CD4-positive, alpha-beta memory T cell (primary cell): Measurements from ENCODE around the gene AKAP13. TPM values are rescaled to one million over a fixed set of nuclear protein-coding genes. Genes with fewer than 3 reads are reported as not detected.

ENCODE experiments used
- CTCF ChIA-PET: fragments of 350-600 bp; sonication (Branson Sonifier 250); formaldehyde crosslinking; loops from one replicate; lab custom pipeline; 2021; ENCODE audit warnings: inconsistent platforms; ENCODE audit not compliant: partially characterized antibody; lab: Charles Lee
- POLR2A ChIA-PET: fragments of 350-600 bp; sonication (Branson Sonifier 250); formaldehyde crosslinking; loops from one replicate; lab custom pipeline; 2021; ENCODE audit not compliant: partially characterized antibody; lab: Charles Lee
- DNase-seq, 5 donors: peaks; one replicate each; pipeline versions ENCODE4 v3.0.0 to v3.0.0-alpha.2; 2020 to 2022; ENCODE audit warnings: mixed read lengths in 1 of 5
- H3K27ac ChIP-seq: one replicate; pipeline ENCODE4 v1.7.0; 2013; ENCODE audit warnings: low read depth, low read length
- H3K27me3 ChIP-seq: 2 replicates; pipeline ENCODE4 v1.7.0; 2013; ENCODE audit warnings: mild to moderate bottlenecking, low read length, moderate library complexity; ENCODE audit not compliant: insufficient read depth
- H3K36me3 ChIP-seq: 2 replicates; pipeline ENCODE4 v1.7.0; 2013; ENCODE audit warnings: mild to moderate bottlenecking, low read length, moderate library complexity; ENCODE audit not compliant: insufficient read depth
- H3K4me1 ChIP-seq: 2 replicates; pipeline ENCODE4 v1.7.0; 2013; ENCODE audit warnings: mild to moderate bottlenecking, low read length, moderate library complexity; ENCODE audit not compliant: insufficient read depth
- H3K4me3 ChIP-seq, 2 donors: one replicate each; pipeline ENCODE4 v1.7.0; 2013; ENCODE audit warnings: low read length in 2 of 2, mild to moderate bottlenecking in 1 of 2
- H3K9me3 ChIP-seq, 2 donors: one replicate each; pipeline ENCODE4 v1.7.0; 2013; ENCODE audit warnings: low read length in 2 of 2, control low read depth in 1 of 2; ENCODE audit not compliant: control insufficient read depth in 1 of 2
- H3K27ac Mint-ChIP-seq, 7 donors: one replicate each; pipeline ENCODE4 v1.8.0; 2020 to 2021; ENCODE audit warnings: mixed read lengths in 7 of 7, mild to moderate bottlenecking in 6 of 7, inconsistent platforms in 3 of 7, moderate library complexity in 3 of 7
- H3K27me3 Mint-ChIP-seq, 2 donors: one replicate each; pipeline ENCODE4 v1.8.0; 2020 to 2021; ENCODE audit warnings: mixed read lengths in 2 of 2
- H3K36me3 Mint-ChIP-seq, 2 donors: one replicate each; pipeline ENCODE4 v1.8.0; 2020 to 2021; ENCODE audit warnings: mixed read lengths in 2 of 2, inconsistent platforms in 1 of 2, mild to moderate bottlenecking in 1 of 2
- H3K4me1 Mint-ChIP-seq, 4 donors: one replicate each; pipeline ENCODE4 v1.8.0; 2020 to 2021; ENCODE audit warnings: mixed read lengths in 4 of 4, mild to moderate bottlenecking in 1 of 4
- H3K4me3 Mint-ChIP-seq, 8 donors: one replicate each; pipeline ENCODE4 v1.8.0; 2020 to 2021; ENCODE audit warnings: mixed read lengths in 8 of 8, mild to moderate bottlenecking in 7 of 8, moderate library complexity in 6 of 8, inconsistent platforms in 3 of 8
- H3K9me3 Mint-ChIP-seq, 8 donors: one replicate each; pipeline ENCODE4 v1.8.0; 2020 to 2021; ENCODE audit warnings: mixed read lengths in 8 of 8, mild to moderate bottlenecking in 5 of 8, inconsistent platforms in 3 of 8, moderate library complexity in 1 of 8
- intact Hi-C: fragments of 100-400 bp; cut with micrococcal nuclease; formaldehyde crosslinking; loops from one replicate; pipeline ENCODE4 v1.15.1; 2023
- polyA plus RNA-seq, 2 donors: library from polyadenylated mRNA; unstranded; fragments of 300-500 nt; fragmentation: Illumina TruSeq; gene quantifications; one replicate each; pipeline ENCODE4 v1.2.3, GENCODE V29; 2021
- total RNA-seq, 2 experiments: library from RNA; stranded (reverse); gene quantifications; one replicate each; pipeline ENCODE4 v1.2.3, GENCODE V29; 2021

The AKAP13 gene
- total and polyA plus RNA-seq, 4 experiments from 2014 or later: 68.7 to 319 (median 247) TPM

DNA sequence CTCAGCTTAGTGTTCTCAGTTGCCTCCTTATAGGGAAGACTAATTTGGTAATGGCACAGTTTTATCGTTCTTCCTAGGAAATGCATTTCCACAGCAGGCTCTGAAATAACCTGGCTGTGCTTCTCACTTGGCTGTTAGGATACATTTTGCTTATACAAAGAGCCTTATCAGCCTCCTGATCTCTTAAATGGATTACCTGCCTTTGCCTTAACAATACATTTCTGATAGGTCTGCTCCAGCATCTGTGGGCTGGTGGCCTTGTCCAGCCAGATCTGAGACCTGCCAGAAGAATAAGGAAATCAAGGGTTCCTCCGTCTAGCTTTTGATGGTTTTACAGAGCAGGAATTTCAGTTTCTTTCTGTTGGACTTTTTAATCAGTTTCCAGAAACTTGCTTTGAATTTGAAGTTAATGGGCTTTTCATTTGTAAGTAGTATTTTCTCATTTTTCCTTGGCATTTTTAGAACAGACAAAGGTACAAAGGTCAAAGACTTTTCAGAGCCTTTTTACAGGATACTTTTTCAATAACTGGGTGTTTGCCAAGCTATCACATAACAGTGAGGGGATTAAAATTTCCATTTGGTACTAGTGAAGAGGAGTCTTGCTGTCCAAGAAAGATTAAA lies 116.3 kb downstream of the AKAP13 start:
- Histone ChIP-seq H3K4me1 (peaks cover 68% of the 10 kb centered on the region), H3K27me3 (no peaks in the 10 kb centered on the region), H3K27ac (no peak overlapping the region), H3K4me3 (no peak overlapping the region), H3K36me3 (no peaks in the 10 kb centered on the region), H3K9me3 (no peaks in the 10 kb centered on the region)
- no peaks in the 10 kb centered on the region for H3K9me3 Mint-ChIP-seq
- peaks cover 69 to 93% (median 79%) of the 10 kb centered on the region in 4 donors for H3K4me1 Mint-ChIP-seq
- H3K27ac Mint-ChIP-seq: peak overlapping the region in 4 of 7 donors; percentile 24 to 72 (median 56)
- H3K27me3 Mint-ChIP-seq: no peaks in the 10 kb centered on the region
- ChIA-PET CTCF (interaction anchor here (1.3 kb wide), 1 partner anchor 8 kb away, joined by 5 read pairs; no protein-coding TSS in a partner anchor), POLR2A (no interaction called here)
- peak overlapping the region in 2 of 8 donors; percentile 23 to 64 for H3K4me3 Mint-ChIP-seq
- peaks cover 0 to 5% of the 10 kb centered on the region in 2 donors for H3K36me3 Mint-ChIP-seq
- intact Hi-C loops: no loop called here
- no peak for DNase-seq

DNA sequence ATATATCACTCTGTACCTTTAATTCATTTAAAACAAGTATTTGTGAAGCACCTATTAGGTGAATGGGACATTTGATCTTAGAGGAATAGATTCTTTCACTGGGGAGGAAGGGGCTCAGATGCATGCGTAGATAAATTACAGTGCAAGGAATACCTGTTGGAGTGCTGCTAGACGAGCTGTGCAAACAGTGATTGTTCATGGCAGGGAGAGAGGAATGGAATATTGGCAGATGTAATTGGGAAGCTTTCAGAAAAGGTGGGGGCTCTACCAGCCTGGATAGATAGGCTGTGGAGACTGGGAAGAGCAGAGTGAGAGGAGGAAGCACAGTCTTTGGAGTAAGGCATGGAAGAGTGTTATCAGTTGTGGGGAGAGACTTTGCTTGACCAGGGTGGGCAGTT lies 116.8 kb downstream of the AKAP13 start:
- Mint-ChIP-seq H3K4me3 (peak overlapping the region in 3 of 8 donors; percentile 20 to 64 (median 26)), H3K27me3 (no peaks in the 10 kb centered on the region), H3K27ac (peak overlapping the region in 4 of 7 donors; percentile 19 to 62 (median 43)), H3K4me1 (peaks cover 72 to 98% (median 83%) of the 10 kb centered on the region in 4 donors), H3K36me3 (peaks cover 0 to 5% of the 10 kb centered on the region in 2 donors), H3K9me3 (no peaks in the 10 kb centered on the region)
- H3K27ac ChIP-seq: no peak overlapping the region
- no peaks in the 10 kb centered on the region for H3K9me3 ChIP-seq
- CTCF ChIA-PET: interaction anchor here (1.3 kb wide), 2 partner anchors 8 to 27 kb away, joined by 3 to 5 read pairs; no protein-coding TSS in a partner anchor
- no peak for DNase-seq
- intact Hi-C loops: no loop called here
- POLR2A ChIA-PET: no interaction called here
- no peaks in the 10 kb centered on the region for H3K27me3 ChIP-seq
- peaks cover 73% of the 10 kb centered on the region for H3K4me1 ChIP-seq
- no peaks in the 10 kb centered on the region for H3K36me3 ChIP-seq
- no peak overlapping the region for H3K4me3 ChIP-seq

DNA sequence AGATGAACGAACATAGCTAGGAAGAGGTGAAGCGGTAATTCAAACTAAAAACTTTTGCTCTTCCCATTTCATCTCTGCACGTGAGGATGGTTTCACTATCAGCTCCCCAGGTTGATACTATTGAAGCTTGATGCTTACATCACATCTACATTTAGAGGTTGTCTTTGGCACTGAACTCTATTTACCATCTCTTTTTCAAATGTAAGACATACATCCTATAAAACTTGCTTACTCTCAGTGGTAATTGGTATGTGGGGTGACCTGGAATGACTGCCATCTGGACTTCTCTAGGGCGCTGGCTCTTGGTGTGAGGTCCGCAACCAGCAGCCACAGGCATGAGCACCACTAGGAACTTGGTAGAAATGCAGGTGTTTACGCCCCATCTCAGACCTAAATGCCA lies 118.1 kb downstream of the AKAP13 start:
- ChIA-PET POLR2A (interaction anchor here (1.0 kb wide), 1 partner anchor 83 kb away, joined by 3 read pairs; no protein-coding TSS in a partner anchor), CTCF (interaction anchor here (0.9 to 1.4 kb wide), 4 partner anchors 12 to 201 kb away, joined by 3 to 6 read pairs (median 4); no protein-coding TSS in a partner anchor)
- peak overlapping the region in 2 of 8 donors; percentile 26 for H3K4me3 Mint-ChIP-seq
- peaks cover 0 to 5% of the 10 kb centered on the region in 2 donors for H3K36me3 Mint-ChIP-seq
- intact Hi-C loops: no loop called here
- H3K9me3 Mint-ChIP-seq: no peaks in the 10 kb centered on the region
- no peak overlapping the region for H3K4me3 ChIP-seq
- H3K9me3 ChIP-seq: no peaks in the 10 kb centered on the region
- peaks cover 73 to 100% (median 89%) of the 10 kb centered on the region in 4 donors for H3K4me1 Mint-ChIP-seq
- no peak overlapping the region for H3K27ac ChIP-seq
- no peaks in the 10 kb centered on the region for H3K27me3 ChIP-seq
- H3K4me1 ChIP-seq: peaks cover 80% of the 10 kb centered on the region
- H3K36me3 ChIP-seq: no peaks in the 10 kb centered on the region
- H3K27me3 Mint-ChIP-seq: no peaks in the 10 kb centered on the region
- peak overlapping the region in 3 of 7 donors; percentile 41 to 54 (median 48) for H3K27ac Mint-ChIP-seq
- DNase-seq: no peak

DNA sequence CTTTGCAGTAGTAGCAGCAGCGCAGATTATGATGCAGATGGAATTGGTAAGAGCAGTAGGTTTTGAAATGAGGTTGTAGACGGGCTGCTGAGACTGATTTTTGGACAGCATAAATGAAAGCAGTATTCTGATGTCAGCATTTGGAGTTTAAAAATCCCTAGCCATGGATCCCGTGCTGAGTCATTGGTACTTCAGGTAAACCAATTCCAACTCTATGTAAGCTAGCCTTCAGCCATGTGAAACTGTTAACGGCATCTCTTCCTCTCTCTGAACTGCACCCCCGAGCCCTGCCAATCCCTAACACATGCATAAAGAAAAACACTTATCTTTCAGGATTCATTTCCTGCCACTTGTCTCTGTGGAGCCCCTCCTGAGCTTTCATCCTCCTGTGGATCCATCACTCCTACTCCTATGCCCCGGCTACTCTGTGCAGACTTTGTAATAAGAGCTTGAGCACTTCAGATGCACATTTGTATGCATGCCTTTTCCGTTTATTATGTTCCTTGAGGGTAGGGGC lies 119.0 kb downstream of the AKAP13 start:
- no peak for DNase-seq
- intact Hi-C loops: no loop called here
- H3K9me3 Mint-ChIP-seq: no peaks in the 10 kb centered on the region
- H3K4me1 Mint-ChIP-seq: peaks cover 73 to 99% (median 88%) of the 10 kb centered on the region in 4 donors
- peak overlapping the region; percentile 11 to 78 (median 53) for H3K27ac Mint-ChIP-seq
- H3K27me3 Mint-ChIP-seq: no peaks in the 10 kb centered on the region
- H3K27ac ChIP-seq: no peak overlapping the region
- CTCF ChIA-PET: interaction anchor here (0.9 to 3.6 kb wide), 5 partner anchors 9 to 203 kb away, joined by 3 to 19 read pairs (median 9); no protein-coding TSS in a partner anchor
- H3K36me3 ChIP-seq: no peaks in the 10 kb centered on the region
- peaks cover 77% of the 10 kb centered on the region for H3K4me1 ChIP-seq
- H3K4me3 Mint-ChIP-seq: peak overlapping the region in 5 of 8 donors; percentile 15 to 67 (median 42)
- no peaks in the 10 kb centered on the region for H3K9me3 ChIP-seq
- no peaks in the 10 kb centered on the region for H3K27me3 ChIP-seq
- H3K4me3 ChIP-seq: no peak overlapping the region
- peaks cover 0 to 5% of the 10 kb centered on the region in 2 donors for H3K36me3 Mint-ChIP-seq
- POLR2A ChIA-PET: interaction anchor here (1.2 kb wide), 1 partner anchor 9 kb away, joined by 3 read pairs; no protein-coding TSS in a partner anchor

DNA sequence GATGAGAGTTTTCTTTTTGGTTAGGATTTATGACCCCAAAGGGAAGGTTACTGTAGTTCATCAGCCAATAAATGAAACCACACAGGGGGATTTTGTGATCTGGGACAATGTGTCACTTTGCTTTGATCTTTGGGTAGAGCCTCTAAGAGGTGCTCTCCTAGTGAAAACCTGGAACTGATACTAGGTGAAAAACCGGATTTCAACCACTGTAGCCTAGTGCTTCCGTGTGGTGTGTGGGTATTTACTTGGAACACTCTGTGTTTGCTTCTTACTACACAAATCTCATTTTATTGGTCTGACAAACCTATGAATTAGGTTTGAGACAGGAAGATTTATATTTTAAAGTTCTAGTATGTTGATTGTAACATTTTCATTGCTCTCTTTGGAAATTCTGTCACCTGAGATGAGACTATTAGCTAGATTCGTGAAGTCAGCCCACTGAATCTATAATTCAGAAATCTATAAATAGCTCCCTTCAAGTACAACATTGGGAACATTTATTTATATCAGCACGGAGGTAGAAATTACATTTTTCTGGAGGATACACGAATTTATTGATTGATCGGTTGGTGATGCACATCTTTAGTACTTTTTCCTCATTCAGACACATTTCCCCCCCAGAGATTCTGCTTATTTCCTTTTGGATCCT lies 119.8 kb downstream of the AKAP13 start:
- Mint-ChIP-seq H3K27ac (peak overlapping the region in 6 of 7 donors; percentile 49 to 77 (median 60)), H3K4me3 (peak overlapping the region in 3 of 8 donors; percentile 2 to 32 (median 3)), H3K27me3 (no peaks in the 10 kb centered on the region), H3K36me3 (peaks cover 0 to 5% of the 10 kb centered on the region in 2 donors), H3K4me1 (peaks cover 75 to 98% (median 88%) of the 10 kb centered on the region in 4 donors), H3K9me3 (no peaks in the 10 kb centered on the region)
- H3K9me3 ChIP-seq: no peaks in the 10 kb centered on the region
- ChIA-PET CTCF (interaction anchor here (0.9 to 3.6 kb wide), 5 partner anchors 8 to 204 kb away, joined by 3 to 19 read pairs (median 9); no protein-coding TSS in a partner anchor), POLR2A (interaction anchor here (1.2 kb wide), 1 partner anchor 10 kb away, joined by 3 read pairs; no protein-coding TSS in a partner anchor)
- peak in 2 of 5 donors; percentile 28 to 47 for DNase-seq
- H3K4me3 ChIP-seq: no peak overlapping the region
- intact Hi-C loops: no loop called here
- no peaks in the 10 kb centered on the region for H3K27me3 ChIP-seq
- H3K27ac ChIP-seq: no peak overlapping the region
- H3K36me3 ChIP-seq: no peaks in the 10 kb centered on the region
- peaks cover 79% of the 10 kb centered on the region for H3K4me1 ChIP-seq

DNA sequence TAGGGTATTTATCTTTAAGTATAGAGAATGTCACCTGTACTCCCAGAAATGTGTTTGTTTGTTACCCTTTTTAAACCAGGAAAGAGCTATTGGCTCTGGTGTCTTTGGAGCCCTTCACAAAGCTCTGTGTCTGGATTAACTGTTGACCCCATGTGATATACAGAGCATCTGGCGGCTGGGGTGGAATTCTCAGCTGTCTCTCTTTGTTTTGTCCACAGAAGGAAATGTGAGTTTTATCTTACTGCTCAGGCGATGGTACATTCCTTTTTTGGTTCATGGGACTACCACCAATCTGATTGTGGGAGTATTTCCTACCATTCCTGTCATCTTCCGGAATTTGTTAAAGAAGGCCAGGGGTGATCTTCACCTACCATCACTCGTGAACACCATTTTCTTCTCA lies 120.3 kb downstream of the AKAP13 start:
- H3K27me3 ChIP-seq: no peaks in the 10 kb centered on the region
- H3K36me3 Mint-ChIP-seq: peaks cover 0 to 5% of the 10 kb centered on the region in 2 donors
- ChIA-PET POLR2A (no interaction called here), CTCF (interaction anchor here (0.9 to 3.6 kb wide), 4 partner anchors 8 to 204 kb away, joined by 3 to 19 read pairs (median 9); no protein-coding TSS in a partner anchor)
- peaks cover 71 to 94% (median 85%) of the 10 kb centered on the region in 4 donors for H3K4me1 Mint-ChIP-seq
- intact Hi-C loops: no loop called here
- no peaks in the 10 kb centered on the region for H3K9me3 Mint-ChIP-seq
- DNase-seq: no peak
- H3K27me3 Mint-ChIP-seq: no peaks in the 10 kb centered on the region
- peak overlapping the region in 6 of 7 donors; percentile 15 to 71 (median 36) for H3K27ac Mint-ChIP-seq
- H3K9me3 ChIP-seq: no peaks in the 10 kb centered on the region
- peaks cover 81% of the 10 kb centered on the region for H3K4me1 ChIP-seq
- H3K27ac ChIP-seq: no peak overlapping the region
- peak overlapping the region in 1 of 8 donors; percentile 7 for H3K4me3 Mint-ChIP-seq
- H3K4me3 ChIP-seq: no peak overlapping the region
- no peaks in the 10 kb centered on the region for H3K36me3 ChIP-seq
